ENCODE data around the gene C2orf69.

The C2orf69 gene

GRCh38 chr2:199916980-199917379 is 5.9 kb downstream of the C2orf69 start:
- no peak for DNase-seq

- no peak for DNase-seq
Measured at GRCh38 chr2:199922856-199923255, 11.8 kb downstream of the C2orf69 start.

GRCh38 chr2:199923924-199924323 is 12.8 kb downstream of the C2orf69 start:
- no peak for DNase-seq

GRCh38 chr2:199926806-199927205 is 15.7 kb downstream of the C2orf69 start:
- DNase-seq: no peak

- no peak for DNase-seq
Measured at GRCh38 chr2:199928226-199928625, 17.1 kb downstream of the C2orf69 start.

GRCh38 chr2:199928626-199929025 is 17.5 kb downstream of the C2orf69 start:
- DNase-seq: no peak

GRCh38 chr2:199929262-199929661 is 18.2 kb downstream of the C2orf69 start:
- DNase-seq: no peak

- DNase-seq: no peak
Measured at GRCh38 chr2:199932312-199932855, 21.3 kb downstream of the C2orf69 start.

- DNase-seq: no peak
Measured at GRCh38 chr2:199933466-199933865, 22.4 kb downstream of the C2orf69 start.

GRCh38 chr2:199936554-199936953 is 25.5 kb downstream of the C2orf69 start:
- no peak for DNase-seq

GRCh38 chr2:199940373-199940772 is 29.3 kb downstream of the C2orf69 start:
- DNase-seq: no peak

GRCh38 chr2:199943373-199943772 is 32.3 kb downstream of the C2orf69 start:
- no peak for DNase-seq

- no peak for DNase-seq
Measured at GRCh38 chr2:199946196-199946595, 35.1 kb downstream of the C2orf69 start.

- no peak for DNase-seq
Measured at GRCh38 chr2:199946836-199947235, 35.7 kb downstream of the C2orf69 start.

GRCh38 chr2:199950396-199950795 is 39.3 kb downstream of the C2orf69 start:
- no peak for DNase-seq

- no peak for DNase-seq
Measured at GRCh38 chr2:199951023-199951422, 39.9 kb downstream of the C2orf69 start.

GRCh38 chr2:199955007-199955338 is 43.9 kb downstream of the C2orf69 start:
- DNase-seq: no peak

GRCh38 chr2:199955339-199956061 is 44.4 kb downstream of the C2orf69 start, which contains the start of the genes MAIP1 and TYW5:
Gene MAIP1, plus strand, starts transcription at chr2:199955582. Its CDS starts 217 bp downstream, at chr2:199955799.
Gene TYW5, minus strand, starts transcription at chr2:199955491. Its CDS starts 21 bp downstream, at chr2:199955470.
- DNase-seq: peak; percentile 64

GRCh38 chr2:199956062-199956380 is 44.9 kb downstream of the C2orf69 start:
- no peak for DNase-seq

GRCh38 chr2:199958014-199958413 is 46.9 kb downstream of the C2orf69 start:
- no peak for DNase-seq

GRCh38 chr2:199962203-199962602 is 51.1 kb downstream of the C2orf69 start:
- no peak for DNase-seq

GRCh38 chr2:199966405-199966804 is 55.3 kb downstream of the C2orf69 start:
- DNase-seq: no peak

GRCh38 chr2:199966976-199967375 is 55.9 kb downstream of the C2orf69 start:
- no peak for DNase-seq

GRCh38 chr2:199968126-199968525 is 57.0 kb downstream of the C2orf69 start:
- no peak for DNase-seq

- DNase-seq: no peak
Measured at GRCh38 chr2:199972088-199972626, 61.1 kb downstream of the C2orf69 start.

Measured in activated T-cell treated with anti-CD3 and anti-CD28 coated beads for 4 hours (primary cell).